ENCODE results near the gene DPT. TPM values are rescaled to one million over a fixed set of nuclear protein-coding genes. Genes with fewer than 3 reads are reported as not detected.
"Not testable (repeated sequence)": the region's sequence is repeated elsewhere in the genome, so short reads cannot be mapped to it uniquely, and the experiment has no call there.

DPT gene
- 11.3 to 30.2 TPM (median 13.0 TPM) in 3 replicates for total RNA-seq
- long read RNA-seq, transcript DPT-201 (4 exons, 1,786 nt): major isoform, 42 of 45 reads
- long read RNA-seq, partial matches to known transcripts: 0 of 45 reads
- long read RNA-seq, other reads (novel, unspliced or antisense): 3 of 45 reads

DNA sequence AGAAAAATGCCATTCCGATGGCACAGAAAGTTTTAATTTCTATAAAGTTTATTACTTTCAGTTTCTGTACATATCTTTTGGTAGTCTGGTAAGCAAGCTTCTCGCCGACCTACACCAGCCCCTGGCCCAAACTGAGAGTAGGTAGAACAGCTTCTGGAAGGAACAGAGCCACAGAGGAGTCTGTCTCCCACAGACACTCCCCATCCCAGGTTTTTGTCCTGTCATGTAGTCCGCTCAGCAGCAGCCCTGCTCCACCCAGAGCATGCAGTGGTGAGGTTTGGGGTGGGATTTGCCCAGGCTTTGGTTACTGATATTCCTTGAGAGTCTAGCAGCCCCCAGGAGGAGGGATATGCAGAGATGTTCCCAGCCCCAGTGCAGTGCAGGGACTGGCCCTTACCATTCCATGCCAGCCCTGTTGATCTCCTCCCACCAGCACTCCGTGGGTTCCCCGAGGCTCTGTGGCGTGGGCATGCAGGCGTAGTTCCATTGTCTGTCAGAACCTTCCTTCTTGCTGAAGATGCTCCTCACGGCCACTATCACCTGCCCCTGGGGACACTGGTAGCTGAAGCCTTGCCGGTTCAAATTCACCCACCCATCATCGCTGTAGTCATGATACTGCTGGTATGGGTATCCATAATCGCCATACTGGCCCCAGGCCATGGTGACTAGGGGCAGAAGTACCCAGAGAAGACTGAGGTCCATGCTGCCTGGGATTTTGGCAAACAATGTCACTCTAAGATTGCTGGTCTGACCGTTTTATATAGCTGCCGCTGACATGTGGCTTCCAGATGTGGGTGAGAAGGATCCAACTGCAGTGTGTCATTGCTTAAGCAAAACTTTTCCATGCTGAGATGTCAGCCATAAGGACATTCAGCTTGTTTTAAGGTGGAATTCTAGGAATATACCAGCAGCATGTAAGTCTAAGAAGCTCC, at the start of gene DPT:
TSS of gene DPT (minus strand) at position 734 of the 932 bp plus-strand sequence. CDS start at position 702, 32 bp downstream.
- H3K4me3 Mint-ChIP-seq (ENCODE audit: unreplicated experiment): peak within 1 kb of the TSS; percentile 16
- DNase-seq (ENCODE audit: low spot score): no peak
- peak within 1 kb of the TSS; percentile 19 for H3K27ac Mint-ChIP-seq (ENCODE audit: unreplicated experiment)
- H3K9me3 Mint-ChIP-seq (ENCODE audit: low read depth): no peaks in the 10 kb centered on the region
- H3K4me1 Mint-ChIP-seq (ENCODE audit: low read depth): peaks cover 31% of the 10 kb centered on the region
- no peaks in the 10 kb centered on the region for H3K27me3 Mint-ChIP-seq (ENCODE audit: low read depth)
- TF ChIP-seq, protein P1, sequence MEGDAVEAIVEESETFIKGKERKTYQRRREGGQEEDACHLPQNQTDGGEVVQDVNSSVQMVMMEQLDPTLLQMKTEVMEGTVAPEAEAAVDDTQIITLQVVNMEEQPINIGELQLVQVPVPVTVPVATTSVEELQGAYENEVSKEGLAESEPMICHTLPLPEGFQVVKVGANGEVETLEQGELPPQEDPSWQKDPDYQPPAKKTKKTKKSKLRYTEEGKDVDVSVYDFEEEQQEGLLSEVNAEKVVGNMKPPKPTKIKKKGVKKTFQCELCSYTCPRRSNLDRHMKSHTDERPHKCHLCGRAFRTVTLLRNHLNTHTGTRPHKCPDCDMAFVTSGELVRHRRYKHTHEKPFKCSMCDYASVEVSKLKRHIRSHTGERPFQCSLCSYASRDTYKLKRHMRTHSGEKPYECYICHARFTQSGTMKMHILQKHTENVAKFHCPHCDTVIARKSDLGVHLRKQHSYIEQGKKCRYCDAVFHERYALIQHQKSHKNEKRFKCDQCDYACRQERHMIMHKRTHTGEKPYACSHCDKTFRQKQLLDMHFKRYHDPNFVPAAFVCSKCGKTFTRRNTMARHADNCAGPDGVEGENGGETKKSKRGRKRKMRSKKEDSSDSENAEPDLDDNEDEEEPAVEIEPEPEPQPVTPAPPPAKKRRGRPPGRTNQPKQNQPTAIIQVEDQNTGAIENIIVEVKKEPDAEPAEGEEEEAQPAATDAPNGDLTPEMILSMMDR (IDR thresholded peaks at IDR 0.05): no peak
- H3K36me3 Mint-ChIP-seq (ENCODE audit: low read depth): no peaks in the 10 kb centered on the region

GRCh38 chr1:168775366-168775765, 46.4 kb upstream of the DPT start:
- Mint-ChIP-seq H3K27ac (ENCODE audit: unreplicated experiment) (no peak overlapping the region), H3K36me3 (ENCODE audit: low read depth) (no peaks in the 10 kb centered on the region), H3K4me1 (ENCODE audit: low read depth) (no peaks in the 10 kb centered on the region), H3K4me3 (ENCODE audit: unreplicated experiment) (no peak overlapping the region), H3K27me3 (ENCODE audit: low read depth) (no peaks in the 10 kb centered on the region), H3K9me3 (ENCODE audit: low read depth) (no peaks in the 10 kb centered on the region)
- DNase-seq (ENCODE audit: low spot score): no peak
- TF ChIP-seq, protein P1 (IDR thresholded peaks at IDR 0.05): no peak

DNA sequence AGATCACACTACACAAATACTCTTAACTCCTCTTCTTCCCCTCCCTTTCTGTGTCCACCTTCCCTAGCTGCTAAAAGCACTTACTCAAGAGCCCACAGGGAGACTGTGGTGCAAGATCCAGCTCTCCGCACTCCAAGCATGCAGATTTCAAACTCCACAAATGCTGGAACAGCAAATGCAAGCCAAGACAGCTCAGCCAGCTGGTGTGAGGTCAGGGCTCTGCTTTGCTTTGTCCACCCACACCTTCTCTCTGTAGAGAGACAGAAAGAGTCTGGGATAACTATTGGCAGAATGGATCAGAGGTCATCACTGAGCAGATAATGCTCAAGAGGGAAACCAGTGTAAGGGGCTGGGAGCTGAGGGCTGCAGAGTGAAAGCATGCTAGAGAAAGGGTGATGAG, 45.2 kb upstream of the DPT start:
- Mint-ChIP-seq H3K9me3 (ENCODE audit: low read depth) (no peaks in the 10 kb centered on the region), H3K27ac (ENCODE audit: unreplicated experiment) (no peak overlapping the region), H3K4me3 (ENCODE audit: unreplicated experiment) (no peak overlapping the region), H3K36me3 (ENCODE audit: low read depth) (no peaks in the 10 kb centered on the region), H3K4me1 (ENCODE audit: low read depth) (no peaks in the 10 kb centered on the region), H3K27me3 (ENCODE audit: low read depth) (no peaks in the 10 kb centered on the region)
- TF ChIP-seq, protein P1 (IDR thresholded peaks at IDR 0.05): no peak
- no peak for DNase-seq (ENCODE audit: low spot score)

- TF ChIP-seq, protein P1 (IDR thresholded peaks at IDR 0.05): no peak
- Mint-ChIP-seq H3K27ac (ENCODE audit: unreplicated experiment) (no peak overlapping the region), H3K9me3 (ENCODE audit: low read depth) (no peaks in the 10 kb centered on the region), H3K36me3 (ENCODE audit: low read depth) (no peaks in the 10 kb centered on the region), H3K4me3 (ENCODE audit: unreplicated experiment) (no peak overlapping the region), H3K27me3 (ENCODE audit: low read depth) (no peaks in the 10 kb centered on the region), H3K4me1 (ENCODE audit: low read depth) (peaks cover 11% of the 10 kb centered on the region)
- DNase-seq (ENCODE audit: low spot score): no peak
Observed at GRCh38 chr1:168772428-168773060, 43.5 kb upstream of the DPT start.

DNA sequence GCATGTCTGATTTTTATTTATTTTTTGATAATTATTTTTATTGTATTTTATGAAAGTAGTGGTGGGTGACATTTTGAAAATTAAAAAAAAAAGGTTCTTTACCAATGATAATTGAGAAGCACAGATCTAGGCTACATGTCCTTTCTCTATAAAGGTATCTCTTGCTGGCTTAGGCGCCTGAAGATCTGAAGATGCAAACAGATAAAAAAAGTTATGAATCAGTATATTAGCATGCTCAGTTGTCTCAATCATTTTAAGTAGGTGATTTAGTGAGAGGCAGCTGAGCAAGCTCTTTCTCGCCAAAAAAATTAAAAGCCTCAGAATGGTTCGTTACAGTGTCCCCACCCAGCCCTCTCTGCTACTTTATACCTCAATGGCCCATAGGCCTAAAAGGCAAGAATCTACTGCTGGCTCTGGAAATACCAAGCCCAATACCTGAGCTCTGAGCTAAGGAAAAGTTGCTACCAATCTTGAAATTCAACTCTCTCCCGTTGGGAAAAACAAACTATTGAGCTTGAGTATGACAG, 42.2 kb upstream of the DPT start:
- no peak for DNase-seq (ENCODE audit: low spot score)
- H3K4me1 Mint-ChIP-seq (ENCODE audit: low read depth): peaks cover 12% of the 10 kb centered on the region
- TF ChIP-seq, protein P1 (IDR thresholded peaks at IDR 0.05): no peak
- H3K36me3 Mint-ChIP-seq (ENCODE audit: low read depth): no peaks in the 10 kb centered on the region
- no peaks in the 10 kb centered on the region for H3K9me3 Mint-ChIP-seq (ENCODE audit: low read depth)
- no peak overlapping the region for H3K27ac Mint-ChIP-seq (ENCODE audit: unreplicated experiment)
- H3K27me3 Mint-ChIP-seq (ENCODE audit: low read depth): no peaks in the 10 kb centered on the region
- no peak overlapping the region for H3K4me3 Mint-ChIP-seq (ENCODE audit: unreplicated experiment)

- not testable (repeated sequence) for H3K27me3 Mint-ChIP-seq (ENCODE audit: low read depth); H3K9me3 Mint-ChIP-seq (ENCODE audit: low read depth)
Observed at GRCh38 chr1:168769893-168770292, 40.9 kb upstream of the DPT start.

More at GRCh38 chr1:168769893-168770292, 40.9 kb upstream of the DPT start:
- H3K36me3 Mint-ChIP-seq (ENCODE audit: low read depth); DNase-seq (ENCODE audit: low spot score); H3K27ac Mint-ChIP-seq (ENCODE audit: unreplicated experiment); H3K4me3 Mint-ChIP-seq (ENCODE audit: unreplicated experiment): not testable (repeated sequence)
- H3K4me1 Mint-ChIP-seq (ENCODE audit: low read depth): peaks cover 12% of the 10 kb centered on the region

All from chondrocyte (in vitro differentiated cells).